A673 (cell line): ENCODE measurements around the gene MYO7A. TPM values are rescaled to one million over a fixed set of nuclear protein-coding genes. Genes with fewer than 3 reads are reported as not detected.

Experiments
- BruUV-seq: library from RNA; stranded (reverse); fragments of 400-500 nt; replicated peaks from 2 replicates; lab custom pipeline; 2021; lab: Mats Ljungman, UMichigan
- CTCF ChIA-PET: fragments of 300-600 bp; sonication (Branson Sonifier 250); formaldehyde crosslinking; loops from one replicate; lab custom pipeline; 2022; ENCODE audit warnings: antibody characterized with exemption; lab: Charles Lee
- POLR2A ChIA-PET: fragments of 300-600 bp; sonication (Branson Sonifier 250); formaldehyde crosslinking; loops from one replicate; lab custom pipeline; 2022; ENCODE audit warnings: antibody characterized with exemption; ENCODE audit not compliant: low non-redundant PET; lab: Charles Lee
- DNase-seq: peaks from one replicate; pipeline ENCODE4 v3.0.0-alpha.2; 2015; ENCODE audit warnings: low spot score
- H3K27ac ChIP-seq: fragments of 200-600 bp; sonication (generic); 2 replicates; pipeline ENCODE4 v1.5.1; 2016; ENCODE audit warnings: mixed run types, low read depth, mild to moderate bottlenecking, mixed read lengths, antibody characterized with exemption, low read length; ENCODE audit not compliant: poor library complexity, severe bottlenecking
- H3K27me3 ChIP-seq: fragments of 200-600 bp; sonication (generic); replicated peaks from 2 replicates; pipeline ENCODE4 v1.6.1; 2017; ENCODE audit warnings: mixed run types, low read depth, mild to moderate bottlenecking, mixed read lengths, antibody characterized with exemption, low read length; ENCODE audit not compliant: insufficient read depth, poor library complexity
- H3K36me3 ChIP-seq: fragments of 200-600 bp; sonication (generic); 2 replicates; pipeline ENCODE4 v1.6.1; 2016; ENCODE audit warnings: mixed run types, mild to moderate bottlenecking, mixed read lengths, antibody characterized with exemption, low read length; ENCODE audit not compliant: insufficient read depth, poor library complexity, severe bottlenecking
- H3K4me1 ChIP-seq: fragments of 200-600 bp; sonication (generic); 2 replicates; pipeline ENCODE4 v1.6.1; 2017; ENCODE audit warnings: mixed run types, mild to moderate bottlenecking, mixed read lengths, antibody characterized with exemption, low read length; ENCODE audit not compliant: insufficient read depth, poor library complexity, severe bottlenecking
- H3K4me3 ChIP-seq: fragments of 200-600 bp; sonication (generic); 2 replicates; pipeline ENCODE4 v1.5.1; 2016; ENCODE audit warnings: low read depth, mixed run types, mild to moderate bottlenecking, mixed read lengths, low read length; ENCODE audit not compliant: poor library complexity, severe bottlenecking
- H3K9me3 ChIP-seq: fragments of 200-600 bp; sonication (generic); 2 replicates; pipeline ENCODE4 v1.6.1; 2016; ENCODE audit warnings: mixed run types, low read depth, mild to moderate bottlenecking, mixed read lengths, antibody characterized with exemption, low read length; ENCODE audit not compliant: poor library complexity, severe bottlenecking
- EZH2 ChIP-seq: fragments of 200-600 bp; sonication (generic); IDR thresholded peaks from 2 replicates; pipeline ENCODE4 v1.6.1; 2017; ENCODE audit warnings: borderline replicate concordance, low read depth, mild to moderate bottlenecking, mixed read lengths, antibody characterized with exemption, low read length; ENCODE audit not compliant: poor library complexity, severe bottlenecking
- intact Hi-C: fragments of 100-400 bp; cut with micrococcal nuclease; formaldehyde crosslinking; loops from one replicate; pipeline ENCODE4 v1.10.0; 2022; ENCODE audit not compliant: unreplicated experiment
- total RNA-seq: library from RNA; stranded (reverse); gene quantifications from 2 replicates; pipeline ENCODE4 v1.2.3, GENCODE V29; 2021
- TF ChIP-seq, protein P1 (sequence below): fragments of 300-800, 200-600 bp; sonication (generic); conservative IDR thresholded peaks from 2 replicates; pipeline ENCODE4 v1.5.1; 2017; ENCODE audit warnings: low read depth, mild to moderate bottlenecking, antibody characterized with exemption, low read length, moderate library complexity, mixed read lengths

MYO7A gene
- total RNA-seq, 1 experiment from 2014 or later = not detected

DNA sequence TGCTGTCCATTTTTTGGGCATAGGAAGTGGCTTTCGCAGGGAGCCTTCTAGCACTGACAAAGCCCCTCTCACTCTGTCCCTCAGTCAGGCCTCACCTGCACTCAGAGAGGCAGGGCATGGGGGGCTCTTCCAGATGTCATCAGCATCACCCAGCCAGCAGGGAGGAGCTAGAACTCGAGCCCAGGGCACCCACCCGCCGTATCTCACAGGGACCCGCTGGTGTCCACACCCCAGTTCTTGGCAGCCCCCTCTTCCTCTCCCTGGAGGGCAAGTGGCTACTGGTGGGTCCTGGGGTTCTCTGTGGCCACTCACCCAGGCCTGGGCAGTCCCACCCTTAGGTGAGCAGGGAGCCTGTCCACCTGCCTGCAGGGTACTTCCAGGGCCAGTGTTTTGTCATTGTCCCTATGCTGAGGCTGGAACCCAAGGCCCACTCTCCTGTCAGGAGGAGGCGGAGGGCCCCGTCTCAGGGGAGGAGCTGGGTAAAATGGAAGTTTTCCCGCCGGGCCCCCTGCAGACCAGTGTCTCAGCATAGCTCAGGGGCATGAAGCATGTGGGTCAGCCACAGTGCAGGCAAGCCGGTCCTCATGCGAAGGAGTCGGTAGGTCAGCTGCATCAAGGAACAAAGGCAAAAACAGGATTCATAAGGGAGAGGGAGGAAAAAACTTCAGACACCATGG lies 21.8 kb downstream of the MYO7A start:
- Histone ChIP-seq H3K4me1 (peaks cover 5% of the 10 kb centered on the region), H3K27ac (no peak overlapping the region), H3K36me3 (no peaks in the 10 kb centered on the region), H3K4me3 (no peak overlapping the region), H3K27me3 (no peaks in the 10 kb centered on the region), H3K9me3 (no peaks in the 10 kb centered on the region)
- no TSS peak for BruUV-seq
- TF ChIP-seq EZH2 = no peak
- TF ChIP-seq, protein P1, sequence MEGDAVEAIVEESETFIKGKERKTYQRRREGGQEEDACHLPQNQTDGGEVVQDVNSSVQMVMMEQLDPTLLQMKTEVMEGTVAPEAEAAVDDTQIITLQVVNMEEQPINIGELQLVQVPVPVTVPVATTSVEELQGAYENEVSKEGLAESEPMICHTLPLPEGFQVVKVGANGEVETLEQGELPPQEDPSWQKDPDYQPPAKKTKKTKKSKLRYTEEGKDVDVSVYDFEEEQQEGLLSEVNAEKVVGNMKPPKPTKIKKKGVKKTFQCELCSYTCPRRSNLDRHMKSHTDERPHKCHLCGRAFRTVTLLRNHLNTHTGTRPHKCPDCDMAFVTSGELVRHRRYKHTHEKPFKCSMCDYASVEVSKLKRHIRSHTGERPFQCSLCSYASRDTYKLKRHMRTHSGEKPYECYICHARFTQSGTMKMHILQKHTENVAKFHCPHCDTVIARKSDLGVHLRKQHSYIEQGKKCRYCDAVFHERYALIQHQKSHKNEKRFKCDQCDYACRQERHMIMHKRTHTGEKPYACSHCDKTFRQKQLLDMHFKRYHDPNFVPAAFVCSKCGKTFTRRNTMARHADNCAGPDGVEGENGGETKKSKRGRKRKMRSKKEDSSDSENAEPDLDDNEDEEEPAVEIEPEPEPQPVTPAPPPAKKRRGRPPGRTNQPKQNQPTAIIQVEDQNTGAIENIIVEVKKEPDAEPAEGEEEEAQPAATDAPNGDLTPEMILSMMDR = no peak
- POLR2A ChIA-PET = no interaction called here
- intact Hi-C loops = no loop called here
- CTCF ChIA-PET = no interaction called here
- no peak for DNase-seq

DNA sequence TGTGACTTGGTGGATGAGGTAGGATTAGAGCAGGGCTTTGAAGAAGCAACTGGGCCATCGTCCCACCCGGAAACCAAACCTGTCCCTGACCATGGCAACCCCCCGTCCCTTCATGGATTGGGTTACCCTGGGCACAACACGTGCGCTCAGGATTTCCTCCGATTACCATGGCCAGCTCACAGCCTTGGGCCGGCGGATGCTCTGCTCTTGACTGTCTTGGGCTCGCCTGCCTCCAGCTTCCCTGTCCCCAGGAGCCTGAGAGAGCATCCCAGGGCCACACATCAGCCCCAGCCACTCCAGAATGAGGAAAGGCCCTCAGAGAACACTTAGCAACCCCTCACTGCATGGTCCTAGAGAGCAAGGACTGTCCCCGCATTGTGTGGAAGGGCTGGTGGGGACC lies 22.8 kb downstream of the MYO7A start:
- Histone ChIP-seq H3K36me3 (no peaks in the 10 kb centered on the region), H3K27ac (no peak overlapping the region), H3K4me3 (no peak overlapping the region), H3K4me1 (peaks cover 5% of the 10 kb centered on the region), H3K9me3 (no peaks in the 10 kb centered on the region), H3K27me3 (no peaks in the 10 kb centered on the region)
- no peak for DNase-seq
- intact Hi-C loops = no loop called here
- TF ChIP-seq, protein P1 = no peak
- no peak for TF ChIP-seq EZH2
- ChIA-PET POLR2A (no interaction called here), CTCF (no interaction called here)
- no TSS peak for BruUV-seq

DNA sequence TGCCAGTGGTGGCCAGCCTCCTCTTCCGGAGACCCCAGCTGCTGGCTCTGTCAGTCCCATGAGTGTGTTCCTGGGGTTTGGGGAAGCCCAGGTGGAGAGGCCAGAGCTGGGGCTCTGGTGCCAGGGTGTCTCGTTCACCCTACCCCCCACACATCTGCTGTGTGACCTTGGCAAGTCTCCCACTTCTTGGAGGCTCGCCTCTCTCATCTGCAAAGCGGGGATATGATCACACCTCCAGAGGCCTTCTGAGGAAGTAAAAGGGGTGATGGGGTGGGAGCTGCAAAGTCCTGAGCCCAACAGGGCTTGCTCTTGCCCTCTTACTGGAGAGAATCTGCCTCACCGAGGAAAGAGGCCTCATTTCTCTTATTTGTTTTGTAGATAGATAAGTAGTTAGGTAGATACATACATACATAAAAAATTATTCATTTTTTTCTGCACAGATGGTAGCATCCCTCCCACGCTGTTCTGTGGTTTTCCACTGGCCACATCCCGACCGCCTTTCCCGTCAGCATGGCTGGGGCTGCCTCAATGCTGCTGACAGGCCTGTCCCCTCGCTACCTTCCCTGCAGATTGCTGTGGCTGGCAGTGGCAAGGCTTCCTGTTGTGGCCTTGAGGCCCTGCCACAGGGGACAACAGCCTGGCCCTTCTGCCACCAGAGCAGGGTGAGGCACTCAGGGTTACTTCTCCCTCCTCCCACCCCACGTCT lies 23.9 kb downstream of the MYO7A start:
- peaks cover 5% of the 10 kb centered on the region for H3K4me1 ChIP-seq
- intact Hi-C loops = no loop called here
- ChIA-PET CTCF (no interaction called here), POLR2A (no interaction called here)
- DNase-seq = no peak
- H3K4me3 ChIP-seq = no peak overlapping the region
- H3K27ac ChIP-seq = no peak overlapping the region
- no TSS peak for BruUV-seq
- H3K36me3 ChIP-seq = no peaks in the 10 kb centered on the region
- no peaks in the 10 kb centered on the region for H3K9me3 ChIP-seq
- TF ChIP-seq EZH2 = no peak
- TF ChIP-seq, protein P1 = no peak
- H3K27me3 ChIP-seq = no peaks in the 10 kb centered on the region
